K562 (cell line): ENCODE measurements around the gene FOXP3. TPM values are rescaled to one million over a fixed set of nuclear protein-coding genes. Genes with fewer than 3 reads are reported as not detected.

Source experiments
- ARNT ChIP-seq, 2 experiments: fragments of 450-650 bp; IDR thresholded peaks; 2 replicates each; pipeline ENCODE4 v1.6.1; 2016; ENCODE audit warnings: mild to moderate bottlenecking in 1 of 2
- CEBPB ChIP-seq: fragments of 450-650 bp; IDR thresholded peaks from 2 replicates; pipeline ENCODE4 v1.6.1; 2016; ENCODE audit warnings: missing genetic modification characterization, missing compliant biosample characterization
- CTBP1 ChIP-seq: fragments of 450-650 bp; IDR thresholded peaks from 2 replicates; pipeline ENCODE4 v1.6.1; 2016; ENCODE audit warnings: borderline replicate concordance
- FOXK2 ChIP-seq, 2 experiments: fragments of 450-650 bp; IDR thresholded peaks in 1 of 2; conservative IDR thresholded peaks in 1 of 2; 2 replicates each; pipeline ENCODE4 v1.6.1; 2016; ENCODE audit warnings: low read depth in 2 of 2, mild to moderate bottlenecking in 1 of 2
- HDAC2 ChIP-seq: fragments of 450-650 bp; IDR thresholded peaks from 2 replicates; pipeline ENCODE4 v1.6.1; 2016; ENCODE audit warnings: mild to moderate bottlenecking
- NFE2L1 ChIP-seq: fragments of 450-650 bp; IDR thresholded peaks from 2 replicates; pipeline ENCODE4 v1.6.1; 2016; ENCODE audit warnings: missing genetic modification characterization, low read depth, mild to moderate bottlenecking, missing compliant biosample characterization, moderate library complexity, borderline replicate concordance
- NKRF ChIP-seq: fragments of 450-650 bp; IDR thresholded peaks from 2 replicates; pipeline ENCODE4 v1.6.1; 2016; ENCODE audit warnings: borderline replicate concordance
- POLR2A ChIP-seq: fragments of 450-650 bp; conservative IDR thresholded peaks from 2 replicates; pipeline ENCODE4 v1.6.1; 2016
- RFX7 ChIP-seq: fragments of 250-450 bp; sonication (Bioruptor Pico); IDR thresholded peaks from 2 replicates; pipeline ENCODE4 v1.5.1; 2021; ENCODE audit warnings: mild to moderate bottlenecking
- SIRT6 ChIP-seq: IDR thresholded peaks from one replicate; pipeline ENCODE4 v1.6.1; 2012; ENCODE audit warnings: low read depth, mild to moderate bottlenecking, control low read depth, inconsistent platforms, low read length, moderate library complexity
- TEAD1 ChIP-seq, 2 experiments: fragments of 450-650 bp in 1 of 2; sonication (generic) in 1 of 2; formaldehyde crosslinking; IDR thresholded peaks; 2 replicates each; pipeline versions ENCODE4 v1.4.0 to v1.8.0; 2020 to 2022; ENCODE audit warnings: mild to moderate bottlenecking in 2 of 2, missing genetic modification reagents in 1 of 2
- TOE1 ChIP-seq, 2 experiments: fragments of 450-650 bp in 1 of 2; sonication (generic) in 1 of 2; formaldehyde crosslinking in 1 of 2; IDR thresholded peaks; 2 replicates each; pipeline versions ENCODE4 v1.7.1 to v1.8.0; 2016 to 2022; ENCODE audit warnings: borderline replicate concordance in 2 of 2, mild to moderate bottlenecking in 2 of 2, antibody characterized with exemption in 1 of 2, inconsistent platforms in 1 of 2, low read depth in 1 of 2, missing genetic modification reagents in 1 of 2, moderate library complexity in 1 of 2
- XRCC3 ChIP-seq: fragments of 450-650 bp; IDR thresholded peaks from 2 replicates; pipeline ENCODE4 v1.6.1; 2017; ENCODE audit warnings: mild to moderate bottlenecking, moderate library complexity
- ZEB2 ChIP-seq: fragments of 450-650 bp; IDR thresholded peaks from 2 replicates; pipeline ENCODE4 v1.6.1; 2016
- polyA plus RNA-seq, 8 experiments: library from polyadenylated mRNA; depleted of rRNA in 4 of 8; stranded (reverse) in 5 of 8; unstranded in 3 of 8; fragments of >200 nt; fragmentation: Nextera tagmentation in 2 of 8; fragmentation: Illumina TruSeq in 1 of 8; extraction: Ambion mirVana in 2 of 8; extraction: Trizol in 1 of 8; gene quantifications; 2 replicates each; pipeline versions ENCODE4 v1.2.1 to v1.2.3, GENCODE V29; 2011 to 2014; ENCODE audit warnings: inconsistent platforms in 1 of 8, missing spikeins in 1 of 8
- total RNA-seq, 7 experiments: library from RNA; depleted of rRNA in 6 of 7; stranded (reverse); fragments of >200 nt in 6 of 7; fragmentation: Illumina TruSeq in 2 of 7; extraction: Trizol in 2 of 7; gene quantifications; 2 replicates each; pipeline versions ENCODE4 v1.2.1 to v1.2.3, GENCODE V29; 2011 to 2021; ENCODE audit warnings: low replicate concordance in 1 of 7

The FOXP3 gene
- total and polyA plus RNA-seq, 9 of the 15 experiments (the other 6 are each of a cell fraction or from before 2014, with no cell fraction given): 0.04 to 0.24 (median 0.07) TPM; not detected in 4

GRCh38 chrX:49282647-49283011 is 18.1 kb upstream of the FOXP3 start (continued):
- no peak for TF ChIP-seq SIRT6
- TF ChIP-seq TEAD1 (CRISPR knock-in tag; IDR thresholded peaks at IDR 0.05): no peak
- TF ChIP-seq TOE1 (IDR thresholded peaks at IDR 0.05; ENCODE audit: borderline replicate concordance): peak; percentile 21; the same call in 1 of the 2 replicates
- no peak for TF ChIP-seq TOE1 (CRISPR knock-in tag; IDR thresholded peaks at IDR 0.05; ENCODE audit: borderline replicate concordance, low read depth)
- TF ChIP-seq CEBPB (tag): no peak
- 0 out of 4 replicates have a peak, but pooled peaks of 1 of the 2 experiments have one; percentile 17 for TF ChIP-seq ARNT (IDR thresholded peaks at IDR 0.05)
- 0 out of 2 replicates have a peak, but pooled peaks have one; percentile 29 for TF ChIP-seq NKRF
- 0 out of 4 replicates have a peak, but pooled peaks of 1 of the 2 experiments have one; percentile 31 for TF ChIP-seq FOXK2 (conservative IDR thresholded peaks at IDR 0.05 in 1 of 2, IDR thresholded peaks at IDR 0.05 in 1 of 2; ENCODE audit: low read depth in 2 of 2)
- TF ChIP-seq CTBP1: peak; percentile 47; the same call in 1 of the 2 replicates
- TF ChIP-seq HDAC2: 0 out of 2 replicates have a peak, but pooled peaks have one; percentile 26
- TF ChIP-seq ZEB2: no peak
- no peak for TF ChIP-seq POLR2A
- no peak for TF ChIP-seq NFE2L1 (tag)
- no peak for TF ChIP-seq RFX7 (CRISPR knock-in tag)
- no peak for TF ChIP-seq XRCC3
